DND-41 (cell line): ENCODE data around the gene KCTD19.
"Not testable (repeated sequence)": the region's sequence is repeated elsewhere in the genome, so short reads cannot be mapped to it uniquely, and the experiment has no call there.

Experiments
- ATAC-seq: fragments of 200-7000 bp; cut with Tn5 transposase; 3 replicates; pipeline ENCODE4 v1.9.1; 2021; ENCODE audit warnings: low read depth; ENCODE audit not compliant: insufficient read depth
- DNase-seq: peaks from one replicate; pipeline ENCODE4 v3.0.0-alpha.2; 2020
- H2AFZ ChIP-seq: 2 replicates; pipeline ENCODE4 v1.6.0; 2012; ENCODE audit warnings: low read depth, low read length
- H3K27ac ChIP-seq: 2 replicates; pipeline ENCODE4 v1.5.1; 2012; ENCODE audit warnings: low read length, inconsistent platforms
- H3K27me3 ChIP-seq: fragments of 200-600 bp; sonication (generic); 2 replicates; pipeline ENCODE4 v1.6.0; 2012; ENCODE audit warnings: low read length, mild to moderate bottlenecking, inconsistent platforms; ENCODE audit not compliant: insufficient read depth, poor library complexity
- H3K36me3 ChIP-seq: 2 replicates; pipeline ENCODE4 v1.5.1; 2012; ENCODE audit warnings: low read length, inconsistent platforms; ENCODE audit not compliant: insufficient read depth
- H3K4me1 ChIP-seq: 2 replicates; pipeline ENCODE4 v1.5.1; 2012; ENCODE audit warnings: mild to moderate bottlenecking, low read length; ENCODE audit not compliant: insufficient read depth
- H3K4me2 ChIP-seq: 2 replicates; pipeline ENCODE4 v1.6.0; 2012; ENCODE audit warnings: mild to moderate bottlenecking, moderate library complexity, low read length, inconsistent platforms; ENCODE audit not compliant: insufficient read depth
- H3K4me3 ChIP-seq, 2 experiments: fragments of 200-600 bp in 1 of 2; shearing (Covaris generic) in 1 of 2; 2 replicates each; pipeline ENCODE4 v1.5.1; 2012 to 2016; ENCODE audit warnings: inconsistent platforms in 2 of 2, low read length in 2 of 2, mild to moderate bottlenecking in 2 of 2, low read depth in 1 of 2, moderate library complexity in 1 of 2
- H3K79me2 ChIP-seq: 2 replicates; pipeline ENCODE4 v1.6.0; 2012; ENCODE audit warnings: low read length, inconsistent platforms; ENCODE audit not compliant: insufficient read depth
- H3K9ac ChIP-seq: 2 replicates; pipeline ENCODE4 v1.6.0; 2012; ENCODE audit warnings: low read depth, mild to moderate bottlenecking, inconsistent platforms, low read length, moderate library complexity
- H3K9me3 ChIP-seq: 2 replicates; pipeline ENCODE4 v1.5.1; 2012; ENCODE audit warnings: low read length, moderate library complexity, mild to moderate bottlenecking, inconsistent platforms; ENCODE audit not compliant: insufficient read depth, severe bottlenecking
- H4K20me1 ChIP-seq: 2 replicates; pipeline ENCODE4 v1.6.0; 2012; ENCODE audit warnings: low read length; ENCODE audit not compliant: insufficient read depth
- CTCF ChIP-seq: IDR thresholded peaks from 2 replicates; pipeline ENCODE4 v1.5.1; 2012; ENCODE audit warnings: borderline replicate concordance, low read length, moderate library complexity, mild to moderate bottlenecking; ENCODE audit not compliant: poor library complexity, severe bottlenecking; ENCODE audit errors: extremely low read depth
- EZH2 ChIP-seq: IDR thresholded peaks from 3 replicates; pipeline ENCODE4 v1.6.1; 2012; ENCODE audit warnings: borderline replicate concordance, low read depth, mild to moderate bottlenecking, moderate library complexity, low read length, inconsistent platforms; ENCODE audit not compliant: severe bottlenecking

Gene KCTD19

GRCh38 chr16:67356396-67356795, 29.9 kb upstream of the KCTD19 start:
- ATAC-seq (no peak), DNase-seq (no peak)
- Histone ChIP-seq H3K27ac (no peak overlapping the region), H3K4me2 (no peak overlapping the region), H3K79me2 (no peaks in the 10 kb centered on the region), H3K9ac (no peak overlapping the region), H3K27me3 (no peaks in the 10 kb centered on the region), H2AFZ (no peak overlapping the region), H3K9me3 (no peaks in the 10 kb centered on the region), H3K4me3 (no peak overlapping the region), H3K4me1 (no peaks in the 10 kb centered on the region), H4K20me1 (no peaks in the 10 kb centered on the region), H3K36me3 (no peaks in the 10 kb centered on the region)
- TF ChIP-seq CTCF (no peak), EZH2 (no peak)

GRCh38 chr16:67352463-67352862, 25.9 kb upstream of the KCTD19 start:
- not testable (repeated sequence) for H3K4me3 ChIP-seq, H3K4me1 ChIP-seq, H2AFZ ChIP-seq, H3K9me3 ChIP-seq, H3K9ac ChIP-seq, H3K27ac ChIP-seq, H3K36me3 ChIP-seq, H3K79me2 ChIP-seq, H4K20me1 ChIP-seq, DNase-seq, H3K27me3 ChIP-seq, ATAC-seq, H3K4me2 ChIP-seq

GRCh38 chr16:67350324-67350723, 23.8 kb upstream of the KCTD19 start:
- Histone ChIP-seq H3K4me2 (no peak overlapping the region), H4K20me1 (no peaks in the 10 kb centered on the region), H3K36me3 (no peaks in the 10 kb centered on the region), H3K9me3 (no peaks in the 10 kb centered on the region), H3K79me2 (no peaks in the 10 kb centered on the region), H3K4me3 (no peak overlapping the region), H3K9ac (no peak overlapping the region), H3K27me3 (no peaks in the 10 kb centered on the region), H2AFZ (no peak overlapping the region), H3K27ac (no peak overlapping the region), H3K4me1 (no peaks in the 10 kb centered on the region)
- no peak for DNase-seq
- TF ChIP-seq CTCF (no peak), EZH2 (no peak)
- ATAC-seq = no peak

- Histone ChIP-seq H2AFZ (no peak overlapping the region), H4K20me1 (no peaks in the 10 kb centered on the region), H3K27me3 (no peaks in the 10 kb centered on the region), H3K36me3 (no peaks in the 10 kb centered on the region), H3K27ac (no peak overlapping the region), H3K4me3 (no peak overlapping the region), H3K9ac (no peak overlapping the region), H3K79me2 (no peaks in the 10 kb centered on the region), H3K9me3 (no peaks in the 10 kb centered on the region), H3K4me2 (no peak overlapping the region), H3K4me1 (no peaks in the 10 kb centered on the region)
- no peak for DNase-seq
- TF ChIP-seq CTCF = peak; percentile 46
- no peak for TF ChIP-seq EZH2
- 0 out of 3 replicates have a peak, but pooled peaks have one; percentile 39 for ATAC-seq
Measured at GRCh38 chr16:67349172-67349571, 22.6 kb upstream of the KCTD19 start.
